ENCODE results near the gene ARMCX6. TPM values are rescaled to one million over a fixed set of nuclear protein-coding genes. Genes with fewer than 3 reads are reported as not detected.
A peak's percentile ranks its signal among the peaks of the same experiment; 100 is the strongest.

The ARMCX6 gene
- total RNA-seq (10 to 100 TPM; 20.9 to 33.0 (median 26.0) TPM), polyA plus RNA-seq (10 to 100 TPM; 15.7 to 34.5 TPM)

- peak; percentile 85 to 97 (median 94) for ATAC-seq
- no peaks in the 10 kb centered on the region for H3K36me3 ChIP-seq
- intact Hi-C loops (cut with DNase I) = no loop called here
- H3K4me1 ChIP-seq = no peaks in the 10 kb centered on the region
- H3K27ac ChIP-seq = peak within 1 kb of the TSS; percentile 42 to 83 (median 63)
- peak within 1 kb of the TSS; percentile 31 to 53 (median 48) for H3K4me3 ChIP-seq
- FAIRE-seq = no peak
- H3K27me3 ChIP-seq = no peaks in the 10 kb centered on the region
- TF ChIP-seq CTCF (IDR thresholded peaks at IDR 0.05) = peak in 2 of 4 donors; percentile 13 to 15
- DNase-seq = peak; percentile 66 to 75 (median 72)
- H3K9me3 ChIP-seq = no peaks in the 10 kb centered on the region
- 0 to 37% methylated on average over 37 to 39 of the region's 39 CpGs for WGBS, 2 donors
Observed at GRCh38 chrX:101617211-101618191, at the start of gene ARMCX6. ARMCX6 (minus strand) TSS chrX:101618000; CDS start chrX:101616620, 1,380 bp downstream.

- ATAC-seq (peak; percentile 80 to 86 (median 84)), DNase-seq (peak; percentile 34 to 59 (median 42)), FAIRE-seq (no peak)
- Histone ChIP-seq H3K4me3 (peak within 1 kb of the TSS; percentile 20 to 55 (median 37)), H3K4me1 (no peaks in the 10 kb centered on the region), H3K27ac (peak within 1 kb of the TSS in 2 of 4 donors; percentile 41 to 53), H3K27me3 (peaks cover 0 to 5% (median 0%) of the 10 kb centered on the region in 4 donors), H3K36me3 (no peaks in the 10 kb centered on the region), H3K9me3 (no peaks in the 10 kb centered on the region)
- TF ChIP-seq CTCF (IDR thresholded peaks at IDR 0.05) = no peak
- 1 to 26% methylated on average over 18 to 22 of the region's 22 CpGs for WGBS, 2 donors
- intact Hi-C loops (cut with DNase I) = no loop called here
Observed at GRCh38 chrX:101659601-101660063, 41.8 kb upstream of the ARMCX6 start, which contains the start of gene ARMCX2. ARMCX2 (minus strand) TSS chrX:101659850; CDS start chrX:101657588, 2,262 bp downstream.

- ATAC-seq (peak; percentile 85 to 92 (median 91)), FAIRE-seq (peak; percentile 5), DNase-seq (peak; percentile 50 to 77 (median 64))
- Histone ChIP-seq H3K4me1 (no peaks in the 10 kb centered on the region), H3K27me3 (peaks cover 0 to 3% (median 0%) of the 10 kb centered on the region in 4 donors), H3K4me3 (peak overlapping the region; percentile 20 to 55 (median 37)), H3K9me3 (no peaks in the 10 kb centered on the region), H3K27ac (peak overlapping the region in 2 of 4 donors; percentile 41 to 53), H3K36me3 (no peaks in the 10 kb centered on the region)
- TF ChIP-seq CTCF (IDR thresholded peaks at IDR 0.05) = no peak
- WGBS, 2 donors = 1 to 21% methylated on average over 37 to 38 of the region's 38 CpGs
- intact Hi-C loops (cut with DNase I) = no loop called here
Observed at GRCh38 chrX:101658661-101659491, 41.1 kb upstream of the ARMCX6 start.

GRCh38 chrX:101657495-101657894, 39.7 kb upstream of the ARMCX6 start:
- Histone ChIP-seq H3K4me1 (no peaks in the 10 kb centered on the region), H3K27me3 (no peaks in the 10 kb centered on the region), H3K9me3 (no peaks in the 10 kb centered on the region), H3K4me3 (no peak overlapping the region), H3K36me3 (no peaks in the 10 kb centered on the region), H3K27ac (no peak overlapping the region)
- 78 to 92% methylated on average over 12 of the region's 12 CpGs for WGBS, 2 donors
- TF ChIP-seq CTCF (IDR thresholded peaks at IDR 0.05) = no peak
- DNase-seq (peak in 1 of 6 donors; percentile 37), FAIRE-seq (no peak), ATAC-seq (no peak)
- intact Hi-C loops (cut with DNase I) = no loop called here
